Left lobe of liver (tissue), 2 donors: Measurements from ENCODE around the gene LGALS12. TPM values are rescaled to one million over a fixed set of nuclear protein-coding genes. Genes with fewer than 3 reads are reported as not detected.
A peak's percentile ranks its signal among the peaks of the same experiment; 100 is the strongest.

Source experiments
- ATAC-seq: fragments of 200-7000 bp; cut with Tn5 transposase; one replicate; pipeline ENCODE4 v1.9.1; 2020; ENCODE audit warnings: mild to moderate bottlenecking, moderate library complexity
- DNase-seq: peaks from one replicate; pipeline ENCODE4 v3.0.0-alpha.2; 2020; ENCODE audit warnings: low spot score
- total RNA-seq: library from RNA; stranded (reverse); gene quantifications from one replicate; pipeline ENCODE4 v1.2.1, GENCODE V29; 2021
- donor health status: DM: no; HTN: no; CAD: no; lungs with moderate emphysema.
- donor health status: DM: no; HTN: yes; CAD: no.

LGALS12 gene
- total RNA-seq, 1 donor from 2014 or later, result not detected

DNA sequence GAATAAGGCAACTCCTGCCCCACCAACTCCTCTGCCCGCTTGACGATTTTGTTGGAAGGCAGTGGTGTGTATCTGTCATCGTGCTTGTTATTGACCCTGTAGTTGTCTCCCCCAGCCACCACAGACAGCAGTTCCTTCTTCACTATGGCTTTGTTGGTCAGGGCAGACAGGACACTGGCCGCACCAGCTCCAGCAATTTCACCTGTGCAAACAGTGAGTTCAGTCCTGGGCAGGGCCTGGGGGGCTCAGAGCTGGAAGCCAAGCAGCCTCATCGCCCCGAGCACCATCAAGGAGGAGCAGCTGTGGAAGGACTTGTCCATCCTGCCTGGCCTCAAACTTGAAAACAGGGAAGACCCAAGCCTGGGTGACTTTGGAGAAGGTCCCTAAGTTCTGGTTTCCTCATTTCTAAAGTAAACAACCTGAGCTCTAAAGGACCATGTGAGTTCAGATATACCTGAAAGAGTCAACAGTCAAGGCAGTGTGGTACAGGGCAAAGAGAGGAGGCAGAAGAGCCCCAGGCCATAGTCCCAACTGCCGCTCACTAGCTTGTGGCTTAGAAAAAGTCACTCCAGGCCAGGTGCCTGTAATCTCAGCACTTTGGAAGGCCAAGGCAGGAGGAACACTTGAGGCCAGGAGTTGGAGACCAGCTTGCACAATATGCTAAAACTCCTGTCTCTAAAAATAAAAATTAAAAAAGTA lies 52.7 kb downstream of the LGALS12 start:
- ATAC-seq (no peak), DNase-seq (no peak)

DNA sequence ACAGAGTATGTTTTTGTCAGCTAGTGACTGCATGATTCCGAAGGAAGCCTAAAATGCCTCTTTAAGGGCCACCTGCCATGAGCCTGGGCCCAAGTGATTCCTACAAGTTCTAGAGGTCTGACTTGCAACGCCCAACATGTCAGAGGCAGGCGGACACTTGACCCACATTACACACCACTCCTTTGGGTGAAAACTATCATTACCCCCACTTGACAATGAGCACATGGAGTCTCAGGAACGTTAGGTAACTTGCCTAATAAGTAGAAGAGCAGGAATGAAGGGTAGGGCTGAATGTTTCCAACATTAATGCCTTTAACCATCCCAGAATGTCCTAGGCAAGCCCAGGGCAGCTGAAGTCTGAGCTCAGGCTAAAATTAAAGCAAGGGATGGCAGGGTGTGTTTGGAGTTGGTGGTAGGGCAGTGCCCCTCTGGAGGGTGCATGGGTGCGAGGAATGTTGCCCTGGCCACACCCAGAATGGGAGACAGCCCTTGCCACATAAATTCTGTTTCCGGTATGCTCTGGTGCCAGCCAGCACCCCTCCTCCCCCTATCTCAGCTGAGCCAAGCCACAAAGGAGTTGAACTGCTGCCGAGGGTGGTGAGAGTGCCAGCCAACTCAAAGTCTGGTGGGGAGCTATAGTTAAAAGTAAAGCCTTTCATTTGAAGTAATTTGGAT lies 54.8 kb downstream of the LGALS12 start:
- DNase-seq, result no peak
- ATAC-seq, result peak; percentile 66

DNA sequence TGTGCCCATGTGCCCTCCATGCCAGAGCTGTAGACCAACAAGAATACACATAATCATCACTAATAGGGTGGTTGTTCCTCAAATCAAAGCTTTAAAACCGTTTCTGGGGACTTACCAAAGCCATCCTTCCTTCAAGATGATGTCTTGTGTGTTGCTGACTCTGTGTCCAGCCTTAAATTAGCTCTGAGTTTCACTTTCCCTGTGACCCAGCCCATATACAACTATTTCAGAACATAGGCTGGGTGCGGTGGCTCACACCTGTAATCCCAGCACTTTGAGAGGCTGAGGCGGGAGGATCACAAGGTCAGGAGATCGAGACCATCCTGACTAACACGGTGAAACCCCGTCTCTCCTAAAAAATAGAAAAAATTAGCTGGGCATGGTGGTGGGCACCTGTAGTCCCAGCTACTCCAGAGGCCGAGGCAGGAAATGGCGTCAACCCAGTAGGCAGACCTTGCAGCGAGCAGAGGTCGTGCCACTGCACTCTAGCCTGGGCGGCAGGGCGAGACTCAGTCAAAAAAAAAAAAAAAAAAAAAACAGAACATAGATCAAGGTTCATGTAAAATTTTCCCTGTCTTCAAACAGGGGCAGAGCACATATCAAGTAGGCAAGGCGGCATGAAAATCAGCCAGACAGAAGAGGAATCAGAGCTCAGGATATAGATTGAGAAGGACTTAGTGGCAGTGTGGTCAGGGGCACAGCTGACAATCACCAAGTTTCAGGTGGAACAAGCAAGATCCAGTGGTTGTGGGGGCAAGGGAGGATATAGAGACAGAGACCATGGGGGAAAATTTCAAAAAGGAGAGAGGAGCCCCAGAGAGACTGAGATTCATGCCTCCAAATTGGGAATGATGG lies 57.5 kb downstream of the LGALS12 start, which contains the start of gene PLAAT2:
Gene PLAAT2 (minus strand): TSS at position 179 of the 855 bp plus-strand sequence. CDS start 55 bp downstream, at position 124.
- ATAC-seq (peak; percentile 71), DNase-seq (no peak)

DNA sequence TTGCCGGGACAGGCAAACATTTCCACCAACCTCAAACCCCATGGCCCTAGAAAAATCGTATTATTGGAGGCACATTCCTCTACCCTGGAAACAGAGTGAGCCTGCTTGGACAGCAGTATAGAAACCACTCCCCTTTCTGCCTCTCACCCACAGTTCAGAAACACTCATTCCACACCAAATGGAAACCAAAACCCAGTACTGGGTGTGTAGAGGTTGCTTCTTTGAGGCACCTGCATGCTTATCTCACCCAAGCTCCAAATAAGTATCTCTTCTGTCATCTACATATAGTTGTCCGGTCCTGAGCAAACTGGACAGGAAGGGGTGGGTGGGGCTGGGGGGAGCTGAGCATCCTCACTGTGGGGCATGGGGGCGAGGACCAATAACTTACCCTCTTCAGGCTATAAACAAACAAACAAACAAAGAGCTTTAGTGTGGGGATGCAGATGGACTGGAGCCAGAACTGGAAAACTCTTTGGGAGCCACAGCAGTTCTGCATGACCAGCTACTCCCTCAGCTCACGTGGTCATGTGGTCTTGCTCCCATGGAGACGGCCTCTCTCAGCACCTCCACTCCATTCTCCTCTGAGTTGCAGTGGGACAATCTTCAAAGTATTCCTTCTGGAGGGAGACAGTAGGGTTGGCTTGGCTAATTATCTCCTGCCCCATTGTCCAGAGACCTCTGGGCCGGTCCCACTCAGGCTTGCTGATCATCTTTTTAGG lies 58.3 kb downstream of the LGALS12 start:
- ATAC-seq (peak; percentile 5), DNase-seq (no peak)

GRCh38 chr11:63564784-63565350 lies 59.0 kb downstream of the LGALS12 start:
- ATAC-seq (no peak), DNase-seq (no peak)

Other genes starting within 250 kb of the LGALS12 start
- 16.4 TPM for gene SLC22A9, start 136.3 kb upstream of the LGALS12 start, total RNA-seq
- not detected for gene PLAAT5, start 14.9 kb upstream of the LGALS12 start, total RNA-seq
- gene PLAAT4, start 30.7 kb downstream of the LGALS12 start, total RNA-seq, result 47.6 TPM
- 1.2 TPM for gene PLAAT2, start 57.3 kb downstream of the LGALS12 start, total RNA-seq
- 74.6 TPM for gene PLAAT3, start 108.3 kb downstream of the LGALS12 start, total RNA-seq
- gene ATL3, start 165.3 kb downstream of the LGALS12 start, total RNA-seq, result 29.8 TPM
- gene RTN3, start 175.4 kb downstream of the LGALS12 start, total RNA-seq, result 50.0 TPM